Measurements from ENCODE around the gene DAAM1. TPM values are rescaled to one million over a fixed set of nuclear protein-coding genes. Genes with fewer than 3 reads are reported as not detected.

Gene DAAM1
- total and polyA plus RNA-seq, 2 donors (not counting 1 experiment from before 2014, with no cell fraction given), result 11.2 to 34.3 TPM

DNA sequence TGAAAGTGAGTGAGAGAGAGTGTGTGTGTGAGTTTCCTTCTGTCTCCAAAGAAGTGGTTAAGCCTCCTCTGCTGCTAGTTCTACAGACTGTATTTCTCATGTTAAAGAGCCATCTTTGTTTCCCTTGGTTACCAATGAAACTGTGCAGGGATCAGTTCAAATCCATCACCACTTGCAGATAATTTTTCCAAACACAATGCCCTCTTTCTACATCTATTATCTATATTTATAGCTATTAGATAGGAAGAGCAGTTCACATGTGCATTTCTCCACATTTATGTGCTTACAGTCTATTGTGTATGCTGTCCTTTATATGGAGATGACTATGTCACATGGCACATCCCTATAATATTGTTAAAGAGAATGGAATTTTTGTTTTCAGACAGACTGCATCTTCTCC, 2.2 kb upstream of the DAAM1 start:
- H3K4me3 Mint-ChIP-seq, result no peak overlapping the region
- Histone ChIP-seq H3K36me3 (replicated peaks in 1 of 2; ENCODE audit: control extremely low read depth in 1 of 2, control insufficient read depth in 1 of 2, extremely low read depth in 1 of 2, insufficient read depth in 2 of 2, low read length in 1 of 2) (no peaks in the 10 kb centered on the region), H3K4me2 (replicated peaks; ENCODE audit: low read depth, low read length, poor library complexity, severe bottlenecking) (no peak overlapping the region), H2AFZ (ENCODE audit: insufficient read depth, low read depth, low read length, poor library complexity, severe bottlenecking) (no peak overlapping the region), H4K20me1 (ENCODE audit: control insufficient read depth, insufficient read depth, low read length, poor library complexity, severe bottlenecking) (no peaks in the 10 kb centered on the region), H3K9ac (ENCODE audit: low read length) (no peak overlapping the region), H3K27me3 (replicated peaks in 1 of 4; ENCODE audit: control extremely low read depth in 1 of 4, control insufficient read depth in 3 of 4, insufficient read depth in 4 of 4, low read length in 3 of 4) (peaks cover 0 to 9% (median 1%) of the 10 kb centered on the region in 4 experiments), H3K79me2 (ENCODE audit: control insufficient read depth, insufficient read depth, low read length) (no peaks in the 10 kb centered on the region), H3K4me1 (ENCODE audit: control insufficient read depth in 2 of 2, insufficient read depth in 2 of 2, low read length in 2 of 2) (peaks cover 14 to 19% of the 10 kb centered on the region in 2 donors), H3K9me3 (ENCODE audit: control extremely low read depth in 1 of 3, control insufficient read depth in 2 of 3, insufficient read depth in 1 of 3, low read length in 2 of 3) (no peaks in the 10 kb centered on the region), H3K4me3 (ENCODE audit: control extremely low read depth in 1 of 5, extremely low read depth in 1 of 5, insufficient read depth in 1 of 5, low read depth in 2 of 5, low read length in 4 of 5) (no peak overlapping the region), H3K27ac (ENCODE audit: low read length in 2 of 2) (no peak overlapping the region)
- ATAC-seq (ENCODE audit: low read depth) (no peak), DNase-seq (no peak)
- POLR2A ChIA-PET, result no interaction called here
- no peak overlapping the region for H3K27ac Mint-ChIP-seq
- peaks cover 11% of the 10 kb centered on the region for H3K27me3 Mint-ChIP-seq
- H3K4me1 Mint-ChIP-seq, result peaks cover 22% of the 10 kb centered on the region
- TF ChIP-seq EZH2 (IDR thresholded peaks at IDR 0.05; ENCODE audit: borderline replicate concordance, insufficient read depth, low read depth, low read length, poor library complexity, severe bottlenecking) (no peak), CTCF (IDR thresholded peaks at IDR 0.05) (no peak)
- intact Hi-C loops (cut with micrococcal nuclease), result loop anchor here (5.0 to 10.0 kb wide), 3 partner anchors 34 to 1792 kb away; partner anchors contain the start of gene NAA30
- no peaks in the 10 kb centered on the region for H3K9me3 Mint-ChIP-seq (ENCODE audit: insufficient read depth)
- CTCF ChIA-PET, result interaction anchor here (1.1 kb wide), 1 partner anchor 259 kb away, joined by 6 read pairs; no protein-coding TSS in a partner anchor

GRCh38 chr14:59187118-59187517, 1.3 kb upstream of the DAAM1 start:
- H3K27ac ChIP-seq (ENCODE audit: low read length in 2 of 2), result no peak overlapping the region
- H2AFZ ChIP-seq (ENCODE audit: insufficient read depth, low read depth, low read length, poor library complexity, severe bottlenecking), result no peak overlapping the region
- H3K9ac ChIP-seq (ENCODE audit: low read length), result peak overlapping the region; percentile 88
- peak overlapping the region; percentile 93 for H3K4me3 Mint-ChIP-seq
- peaks cover 7% of the 10 kb centered on the region for H3K79me2 ChIP-seq (ENCODE audit: control insufficient read depth, insufficient read depth, low read length)
- ChIA-PET POLR2A (no interaction called here), CTCF (interaction anchor here (1.1 kb wide), 1 partner anchor 258 kb away, joined by 6 read pairs; no protein-coding TSS in a partner anchor)
- no peaks in the 10 kb centered on the region for H3K9me3 ChIP-seq (ENCODE audit: control extremely low read depth in 1 of 3, control insufficient read depth in 2 of 3, insufficient read depth in 1 of 3, low read length in 2 of 3)
- DNase-seq (no peak), ATAC-seq (ENCODE audit: low read depth) (no peak)
- WGBS (ENCODE audit: insufficient coverage), result no CpG with 5 or more reads among the region's 4 CpGs
- no peak for TF ChIP-seq EZH2 (IDR thresholded peaks at IDR 0.05; ENCODE audit: borderline replicate concordance, insufficient read depth, low read depth, low read length, poor library complexity, severe bottlenecking)
- no peak for TF ChIP-seq CTCF (IDR thresholded peaks at IDR 0.05)
- H3K4me1 Mint-ChIP-seq, result peaks cover 25% of the 10 kb centered on the region
- peaks cover 11% of the 10 kb centered on the region for H3K27me3 Mint-ChIP-seq
- no peaks in the 10 kb centered on the region for H4K20me1 ChIP-seq (ENCODE audit: control insufficient read depth, insufficient read depth, low read length, poor library complexity, severe bottlenecking)
- H3K4me3 ChIP-seq (ENCODE audit: control extremely low read depth in 1 of 5, extremely low read depth in 1 of 5, insufficient read depth in 1 of 5, low read depth in 2 of 5, low read length in 4 of 5), result no peak overlapping the region
- H3K36me3 ChIP-seq (replicated peaks in 1 of 2; ENCODE audit: control extremely low read depth in 1 of 2, control insufficient read depth in 1 of 2, extremely low read depth in 1 of 2, insufficient read depth in 2 of 2, low read length in 1 of 2), result no peaks in the 10 kb centered on the region
- H3K4me2 ChIP-seq (replicated peaks; ENCODE audit: low read depth, low read length, poor library complexity, severe bottlenecking), result peak overlapping the region; percentile 93
- no peak overlapping the region for H3K27ac Mint-ChIP-seq
- H3K4me1 ChIP-seq (ENCODE audit: control insufficient read depth in 2 of 2, insufficient read depth in 2 of 2, low read length in 2 of 2), result peaks cover 14 to 19% of the 10 kb centered on the region in 2 donors
- no peaks in the 10 kb centered on the region for H3K9me3 Mint-ChIP-seq (ENCODE audit: insufficient read depth)
- peaks cover 0 to 9% (median 1%) of the 10 kb centered on the region in 4 experiments for H3K27me3 ChIP-seq (replicated peaks in 1 of 4; ENCODE audit: control extremely low read depth in 1 of 4, control insufficient read depth in 3 of 4, insufficient read depth in 4 of 4, low read length in 3 of 4)
- intact Hi-C loops (cut with micrococcal nuclease), result loop anchor here (5.0 to 10.0 kb wide), 3 partner anchors 35 to 1792 kb away; partner anchors contain the start of gene NAA30
